Middle frontal gyrus (tissue), 1 donor: ENCODE data around the gene PTPN22.

Experiments used
- DNase-seq: peaks from one replicate; pipeline ENCODE4 v3.0.0-alpha.2; 2015; ENCODE audit warnings: low spot score; ENCODE audit errors: extremely low spot score

The PTPN22 gene

GRCh38 chr1:113802367-113803007 lies 69.0 kb downstream of the PTPN22 start:
- DNase-seq: no peak

- no peak for DNase-seq
Measured at GRCh38 chr1:113800487-113800886, 71.0 kb downstream of the PTPN22 start.

GRCh38 chr1:113797472-113797871 lies 74.0 kb downstream of the PTPN22 start:
- no peak for DNase-seq

GRCh38 chr1:113793878-113794834 lies 77.4 kb downstream of the PTPN22 start:
- DNase-seq: no peak

DNA sequence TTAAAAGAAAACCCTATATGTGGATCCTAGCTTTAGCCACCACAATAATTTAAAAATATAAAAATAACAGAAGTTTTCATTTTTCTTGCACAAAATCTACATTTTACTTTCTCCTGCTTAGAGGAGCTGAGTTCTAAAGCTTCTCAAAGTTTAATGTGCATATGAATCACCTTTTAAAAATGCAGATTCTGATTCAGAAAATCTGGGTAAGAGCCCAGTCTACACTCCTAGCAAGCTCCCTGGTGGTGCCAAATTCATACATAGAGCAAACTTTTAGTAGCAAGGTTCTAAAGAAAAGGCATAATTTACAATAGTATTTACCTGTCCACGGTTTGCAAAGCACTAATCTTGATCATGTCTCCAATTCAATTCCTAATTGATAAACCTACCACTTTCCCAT lies 78.5 kb downstream of the PTPN22 start:
- no peak for DNase-seq

- no peak for DNase-seq
Measured at GRCh38 chr1:113792471-113792870, 79.0 kb downstream of the PTPN22 start.

- no peak for DNase-seq
Measured at GRCh38 chr1:113788802-113789201, 82.7 kb downstream of the PTPN22 start.

- no peak for DNase-seq
Measured at GRCh38 chr1:113787663-113788062, 83.8 kb downstream of the PTPN22 start.

DNA sequence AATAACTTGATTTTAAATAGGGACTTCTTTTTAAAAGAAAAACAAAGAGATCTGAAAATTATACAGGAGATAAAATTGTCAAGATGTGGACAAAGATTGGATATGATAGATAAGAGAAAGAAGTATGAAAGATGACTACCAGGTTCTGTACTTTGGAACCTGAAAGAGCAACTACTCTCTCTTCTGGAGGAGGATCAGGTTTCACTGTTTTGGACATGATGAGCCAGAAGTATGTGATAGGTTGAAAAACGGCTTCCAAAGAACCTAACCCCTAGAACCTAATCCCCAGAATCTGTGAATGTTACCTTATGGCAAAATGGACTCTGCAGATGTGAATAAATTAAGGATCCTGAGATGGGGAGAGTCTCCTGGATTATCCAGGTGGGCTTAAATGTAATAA lies 85.4 kb downstream of the PTPN22 start:
- no peak for DNase-seq

DNA sequence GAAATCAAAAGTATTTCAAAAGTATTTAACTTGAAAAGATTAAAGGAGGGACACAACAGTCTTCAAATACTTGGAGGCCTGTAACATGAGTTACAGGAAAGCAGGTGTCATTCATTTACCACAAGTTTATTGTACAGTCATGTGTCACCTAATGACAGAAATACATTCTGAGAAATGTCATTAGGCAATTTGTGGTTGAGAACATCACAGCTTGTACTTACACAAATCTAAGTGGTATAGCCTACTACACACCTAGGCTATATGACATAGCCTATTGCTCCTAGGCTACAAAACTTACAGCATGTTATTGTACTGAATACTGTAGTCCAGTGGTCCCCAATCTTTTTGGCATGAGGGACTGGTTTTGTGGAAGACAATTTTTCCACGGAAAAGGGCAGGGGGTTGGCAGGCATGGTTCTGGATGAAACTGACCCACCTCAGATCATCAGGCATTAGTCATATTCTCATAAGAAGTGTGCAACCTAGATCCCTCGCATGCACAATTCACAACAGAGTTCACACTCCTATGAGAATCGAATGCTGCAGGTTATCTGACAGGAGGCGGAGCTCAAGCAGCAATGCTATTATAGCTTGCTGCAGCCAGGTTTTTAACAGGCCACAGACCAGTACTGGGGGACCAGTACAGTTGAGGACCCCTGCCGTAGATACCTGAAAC lies 87.3 kb downstream of the PTPN22 start:
- no peak for DNase-seq

- no peak for DNase-seq
Measured at GRCh38 chr1:113783254-113784103, 88.0 kb downstream of the PTPN22 start.

DNA sequence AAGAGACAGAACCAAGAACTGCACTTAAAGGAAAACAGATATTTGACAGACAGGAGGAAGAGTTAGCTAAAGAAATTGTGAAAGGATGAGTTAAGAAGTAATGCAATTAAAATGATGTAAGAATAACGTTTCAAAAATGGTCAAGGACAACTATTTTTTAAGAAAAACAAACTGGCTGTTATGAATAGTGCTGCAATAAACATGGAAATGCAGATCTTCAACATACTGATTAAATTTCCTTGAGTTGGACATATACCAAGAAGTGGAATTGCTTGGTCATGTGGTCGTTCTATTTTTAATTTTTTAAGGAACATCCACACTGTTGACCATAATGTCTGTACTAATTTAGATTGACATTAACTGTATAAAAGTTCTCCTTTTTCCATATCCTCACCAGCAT lies 89.1 kb downstream of the PTPN22 start:
- DNase-seq: no peak

DNA sequence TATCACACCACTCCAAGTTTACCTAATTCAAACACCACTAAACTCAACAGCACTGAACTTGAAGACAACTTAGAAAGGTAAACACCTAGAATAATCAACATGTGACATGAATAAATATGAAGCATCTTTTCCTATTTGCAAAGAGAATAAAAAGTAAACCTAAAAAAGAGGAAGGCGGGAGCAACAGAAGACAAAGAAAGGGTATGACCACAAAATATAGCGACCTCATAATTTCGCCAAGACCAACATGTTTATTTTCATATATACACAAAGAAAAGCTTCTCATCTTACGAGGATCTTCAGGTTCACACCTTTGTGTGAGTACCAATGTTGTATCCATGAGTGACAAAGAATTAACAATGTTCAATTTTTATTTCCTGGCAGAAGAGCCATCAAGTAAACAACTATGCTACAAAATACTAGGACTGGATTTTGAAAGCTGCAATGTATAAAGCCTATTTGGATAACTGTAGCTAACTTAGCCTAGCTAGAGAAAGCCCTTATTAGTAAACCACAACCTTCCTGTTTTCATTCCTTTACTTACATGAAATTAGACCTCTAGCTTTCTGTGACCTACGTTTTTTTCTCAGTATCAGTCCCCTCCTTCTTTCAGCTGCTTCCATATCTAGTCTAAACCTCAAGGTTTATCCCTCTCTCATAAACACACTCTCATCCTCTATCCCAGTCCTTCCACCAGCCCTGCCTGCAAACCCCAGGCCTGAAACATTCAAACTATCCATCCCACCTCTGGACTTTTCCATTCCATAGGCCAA lies 91.0 kb downstream of the PTPN22 start:
- DNase-seq: no peak

DNA sequence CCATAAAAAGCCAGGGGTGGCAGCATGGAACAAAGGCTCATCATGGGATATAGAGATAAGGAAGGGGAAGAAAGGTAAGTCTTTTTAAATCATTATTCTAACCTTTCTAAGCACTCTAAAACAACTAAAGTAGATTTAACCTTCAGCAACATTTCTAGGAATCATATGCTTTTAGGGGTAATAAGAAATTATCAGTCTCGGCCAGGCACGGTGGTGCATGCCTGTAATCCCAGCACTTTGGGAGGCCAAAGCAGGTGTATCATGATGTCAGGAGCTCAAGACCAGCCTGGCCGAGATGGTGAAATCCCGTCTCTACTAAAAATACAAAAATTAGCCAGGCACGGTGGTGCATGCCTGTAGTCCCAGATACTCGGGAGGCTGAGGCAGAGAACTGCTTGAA lies 92.0 kb downstream of the PTPN22 start:
- DNase-seq: no peak

DNA sequence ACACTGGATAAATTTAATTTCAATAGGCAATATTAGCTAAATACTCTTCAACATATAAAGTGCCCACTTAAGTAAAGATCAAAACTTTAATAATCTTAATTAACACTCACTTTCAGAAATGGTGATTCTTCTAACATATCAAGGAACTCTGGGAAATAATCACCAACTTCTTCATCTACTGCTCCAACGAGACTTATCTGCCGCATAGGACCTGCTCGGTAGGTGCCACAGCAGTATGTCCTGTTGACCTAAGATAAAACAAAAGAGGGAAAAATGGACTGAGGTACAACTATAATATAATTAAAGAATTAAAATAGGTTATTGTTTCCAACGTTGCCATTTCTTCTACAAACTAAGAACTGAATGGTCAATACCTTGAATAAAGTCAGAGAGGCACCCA lies 94.0 kb downstream of the PTPN22 start:
- DNase-seq: no peak

DNA sequence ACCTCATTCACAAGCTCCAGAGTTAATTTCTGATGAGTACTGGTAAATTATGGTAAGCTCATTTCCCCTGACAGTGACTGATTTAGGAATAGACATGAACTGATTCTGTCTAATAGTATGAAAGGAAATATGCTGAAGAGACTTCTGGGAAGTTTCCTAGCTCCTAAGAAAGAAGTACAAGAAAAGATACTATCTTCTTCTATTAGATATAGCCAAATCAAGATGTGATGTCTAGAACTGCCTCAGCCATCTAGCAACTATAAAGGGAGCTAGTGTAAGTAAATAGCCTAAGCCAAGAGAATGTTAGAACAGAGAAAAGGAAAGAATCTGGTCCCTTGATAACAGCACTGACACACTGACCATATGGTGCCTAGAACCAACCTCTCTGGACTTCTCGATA lies 101.5 kb downstream of the PTPN22 start:
- DNase-seq: no peak

DNA sequence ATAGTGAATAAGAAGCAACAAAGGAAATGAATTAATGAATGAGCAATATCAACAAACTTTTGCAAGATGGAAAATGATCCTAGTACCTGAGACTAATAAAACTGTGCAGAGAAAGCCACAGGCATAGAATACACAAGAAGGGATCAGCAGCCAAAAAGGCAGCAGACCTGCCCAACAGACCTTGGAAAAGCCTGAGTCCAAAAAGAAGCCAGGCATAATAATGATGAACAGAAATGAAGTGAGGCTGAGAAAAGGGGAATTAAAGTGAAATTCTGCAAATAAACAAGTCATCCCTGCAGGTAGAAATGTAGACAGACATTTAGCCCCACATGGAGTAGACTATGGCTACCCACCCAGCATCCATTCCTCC lies 101.9 kb downstream of the PTPN22 start:
- no peak for DNase-seq

DNA sequence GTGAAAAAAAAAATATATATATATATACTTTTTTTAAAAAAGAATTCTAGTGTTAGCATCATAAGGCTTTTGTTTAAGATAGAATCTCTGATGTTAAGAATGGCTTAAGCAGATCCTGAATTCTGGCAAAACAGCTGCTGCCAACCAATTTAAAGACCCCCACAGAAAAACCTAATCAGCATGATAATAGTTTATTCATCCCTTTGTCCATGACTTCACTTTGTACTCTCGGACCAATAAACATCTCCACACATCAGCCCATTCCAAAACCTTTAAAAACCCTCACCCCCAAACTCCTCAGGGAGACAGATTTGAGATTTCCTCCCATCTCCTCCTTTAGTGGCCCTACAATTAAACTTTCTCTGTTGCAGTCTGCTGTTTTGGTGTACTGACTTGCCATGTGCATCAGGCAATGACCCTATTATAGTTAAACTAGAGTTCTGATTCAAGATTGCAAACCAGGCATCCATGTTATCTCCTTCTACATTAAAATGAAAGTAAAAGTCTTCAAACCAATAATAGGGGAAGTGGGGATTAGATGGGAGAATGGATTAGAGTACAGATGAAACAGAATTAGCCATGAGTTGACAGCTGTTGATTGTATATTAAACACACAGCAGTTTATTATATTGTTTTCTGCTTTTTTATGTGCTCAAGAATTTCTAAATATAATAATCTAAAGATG lies 102.5 kb downstream of the PTPN22 start:
- no peak for DNase-seq

DNA sequence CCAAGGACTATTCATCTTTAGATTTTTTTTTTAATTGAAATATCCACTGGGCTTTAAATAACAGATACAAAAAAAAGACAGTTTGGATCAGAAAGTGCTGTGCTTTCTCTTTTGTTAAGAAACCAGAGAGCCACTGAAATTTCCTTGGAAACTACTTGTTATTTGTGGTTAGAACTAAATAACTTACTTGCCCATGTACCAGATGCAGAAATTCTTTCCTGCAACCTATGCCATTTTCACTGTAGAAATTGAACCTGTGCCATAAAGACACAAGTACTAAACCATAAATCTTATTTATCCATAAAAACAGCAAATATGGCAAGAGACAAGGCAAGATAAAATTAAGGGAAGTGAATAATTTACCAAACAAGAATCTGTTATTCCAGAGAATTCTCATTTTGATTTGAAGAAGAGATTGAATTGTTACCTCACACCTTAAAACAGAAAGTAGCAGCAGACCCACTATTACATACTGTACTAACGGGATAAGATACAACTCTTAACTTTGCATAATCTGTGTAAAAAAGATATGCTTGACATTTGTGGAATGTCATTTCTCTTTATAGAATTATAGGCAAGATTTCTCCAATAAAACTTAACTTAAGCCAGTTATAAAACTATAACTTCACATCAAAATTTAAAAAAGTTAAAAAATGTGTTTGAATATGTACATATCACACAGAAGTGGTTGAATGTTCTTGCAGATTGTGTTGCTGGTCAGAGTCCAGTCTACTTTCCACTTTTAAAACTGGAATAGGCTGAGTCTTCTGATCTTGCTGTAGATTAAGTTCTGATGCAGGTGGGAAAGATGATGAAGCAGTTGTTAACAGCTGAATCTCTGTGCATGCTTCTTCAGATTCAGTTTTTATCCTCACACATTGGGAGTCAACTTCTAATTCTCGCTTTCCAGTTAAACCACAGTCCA lies 105.9 kb downstream of the PTPN22 start:
- DNase-seq: no peak
